ENCODE results near the gene PIM1. TPM values are rescaled to one million over a fixed set of nuclear protein-coding genes. Genes with fewer than 3 reads are reported as not detected.

PIM1 gene
- total RNA-seq, 2 donors from 2014 or later: 4.8 to 35.3 TPM

DNA sequence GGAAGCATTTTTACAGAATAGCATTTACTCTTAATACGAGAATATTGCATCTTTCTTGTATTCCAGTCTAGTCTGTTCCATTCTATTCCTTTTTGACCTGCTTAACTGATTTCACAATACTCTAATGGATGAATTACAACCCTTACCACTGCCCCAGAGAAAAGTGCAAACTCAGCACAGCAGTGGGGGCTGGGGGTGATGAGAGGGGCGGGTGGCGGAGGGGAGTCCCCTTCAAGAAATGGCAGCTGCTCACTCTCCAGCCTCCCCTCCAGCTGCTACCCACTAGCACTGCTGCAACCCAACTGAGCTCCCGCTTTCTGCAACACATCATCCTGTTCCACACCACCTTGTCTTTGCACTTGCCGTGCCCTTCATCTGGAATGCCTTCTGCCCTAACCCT is 30.1 kb downstream of the PIM1 start:
- H3K36me3 ChIP-seq: no peaks in the 10 kb centered on the region
- H3K4me3 ChIP-seq: no peak overlapping the region
- no peak overlapping the region for H3K27ac ChIP-seq
- TF ChIP-seq POLR2A (IDR thresholded peaks at IDR 0.05) (no peak), POLR2AphosphoS5 (IDR thresholded peaks at IDR 0.05) (no peak)
- TF ChIP-seq, protein P1, sequence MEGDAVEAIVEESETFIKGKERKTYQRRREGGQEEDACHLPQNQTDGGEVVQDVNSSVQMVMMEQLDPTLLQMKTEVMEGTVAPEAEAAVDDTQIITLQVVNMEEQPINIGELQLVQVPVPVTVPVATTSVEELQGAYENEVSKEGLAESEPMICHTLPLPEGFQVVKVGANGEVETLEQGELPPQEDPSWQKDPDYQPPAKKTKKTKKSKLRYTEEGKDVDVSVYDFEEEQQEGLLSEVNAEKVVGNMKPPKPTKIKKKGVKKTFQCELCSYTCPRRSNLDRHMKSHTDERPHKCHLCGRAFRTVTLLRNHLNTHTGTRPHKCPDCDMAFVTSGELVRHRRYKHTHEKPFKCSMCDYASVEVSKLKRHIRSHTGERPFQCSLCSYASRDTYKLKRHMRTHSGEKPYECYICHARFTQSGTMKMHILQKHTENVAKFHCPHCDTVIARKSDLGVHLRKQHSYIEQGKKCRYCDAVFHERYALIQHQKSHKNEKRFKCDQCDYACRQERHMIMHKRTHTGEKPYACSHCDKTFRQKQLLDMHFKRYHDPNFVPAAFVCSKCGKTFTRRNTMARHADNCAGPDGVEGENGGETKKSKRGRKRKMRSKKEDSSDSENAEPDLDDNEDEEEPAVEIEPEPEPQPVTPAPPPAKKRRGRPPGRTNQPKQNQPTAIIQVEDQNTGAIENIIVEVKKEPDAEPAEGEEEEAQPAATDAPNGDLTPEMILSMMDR (IDR thresholded peaks at IDR 0.05): no peak
- no peak for DNase-seq (ENCODE audit: low spot score)
- intact Hi-C loops (cut with DNase I): loop anchor here (10.0 kb wide), 2 partner anchors 145 to 435 kb away; no protein-coding TSS in a partner anchor
- WGBS: 66% methylated on average over 5 of the region's 5 CpGs
- H3K27me3 ChIP-seq (replicated peaks; ENCODE audit: insufficient read depth): no peaks in the 10 kb centered on the region
- H3K4me1 ChIP-seq (replicated peaks): no peaks in the 10 kb centered on the region
- no peaks in the 10 kb centered on the region for H3K9me3 ChIP-seq

GRCh38 chr6:37201726-37202125 is 31.8 kb downstream of the PIM1 start:
- DNase-seq (ENCODE audit: low spot score): no peak

DNA sequence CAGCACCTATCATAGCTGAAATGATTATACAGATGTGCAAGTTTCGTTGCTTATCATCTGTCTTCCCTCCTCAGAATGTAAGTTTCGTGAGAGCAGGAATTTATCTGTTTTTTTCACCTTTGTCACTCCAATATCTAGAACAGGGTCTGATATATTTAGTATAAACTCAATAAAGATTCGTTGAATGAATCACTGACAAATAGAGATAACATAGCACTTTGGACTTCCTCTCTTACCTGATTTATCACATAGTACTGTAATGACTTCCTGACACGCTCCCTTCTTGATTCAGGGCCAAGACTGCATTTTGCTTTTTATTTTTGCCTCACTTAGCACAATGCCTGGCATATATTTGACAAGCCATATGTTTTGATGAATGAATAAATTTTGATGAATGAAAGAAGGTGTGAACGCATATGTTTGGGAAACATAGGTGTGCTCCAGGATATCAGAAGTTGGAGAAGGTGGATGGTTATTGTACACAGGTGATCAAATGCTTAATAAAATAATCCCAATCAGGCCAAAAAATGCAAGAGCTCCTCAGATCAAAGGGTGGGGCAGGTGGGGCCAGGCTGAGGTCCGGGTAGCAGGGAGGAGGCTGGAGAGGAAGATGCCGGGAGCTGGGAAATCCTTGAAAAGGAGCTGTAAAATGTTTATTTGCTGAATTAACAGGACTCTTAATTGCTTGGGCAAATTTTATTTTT is 33.0 kb downstream of the PIM1 start:
- intact Hi-C loops (cut with DNase I): loop anchor here (10.0 kb wide), 2 partner anchors 148 to 438 kb away; no protein-coding TSS in a partner anchor
- Histone ChIP-seq H3K27me3 (replicated peaks; ENCODE audit: insufficient read depth) (no peaks in the 10 kb centered on the region), H3K4me1 (replicated peaks) (no peaks in the 10 kb centered on the region), H3K36me3 (no peaks in the 10 kb centered on the region), H3K27ac (no peak overlapping the region), H3K4me3 (no peak overlapping the region), H3K9me3 (no peaks in the 10 kb centered on the region)
- WGBS: 74% methylated on average over 7 of the region's 7 CpGs
- no peak for TF ChIP-seq POLR2AphosphoS5 (IDR thresholded peaks at IDR 0.05)
- TF ChIP-seq POLR2A (IDR thresholded peaks at IDR 0.05): no peak
- TF ChIP-seq, protein P1 (IDR thresholded peaks at IDR 0.05): no peak
- no peak for DNase-seq (ENCODE audit: low spot score)

More at GRCh38 chr6:37201726-37202125, 31.8 kb downstream of the PIM1 start:
- no peak for TF ChIP-seq POLR2AphosphoS5 (IDR thresholded peaks at IDR 0.05)
- TF ChIP-seq, protein P1 (IDR thresholded peaks at IDR 0.05): no peak
- no peak for TF ChIP-seq POLR2A (IDR thresholded peaks at IDR 0.05)
- intact Hi-C loops (cut with DNase I): loop anchor here (10.0 kb wide), 2 partner anchors 147 to 437 kb away; no protein-coding TSS in a partner anchor
- no peaks in the 10 kb centered on the region for H3K36me3 ChIP-seq
- 92% methylated on average over 1 of the region's 1 CpG for WGBS
- H3K9me3 ChIP-seq: no peaks in the 10 kb centered on the region
- no peaks in the 10 kb centered on the region for H3K4me1 ChIP-seq (replicated peaks)
- H3K27ac ChIP-seq: no peak overlapping the region
- H3K4me3 ChIP-seq: no peak overlapping the region
- no peaks in the 10 kb centered on the region for H3K27me3 ChIP-seq (replicated peaks; ENCODE audit: insufficient read depth)

GRCh38 chr6:37204014-37204751 is 34.2 kb downstream of the PIM1 start:
- no peak for DNase-seq (ENCODE audit: low spot score)
- Histone ChIP-seq H3K4me1 (replicated peaks) (no peaks in the 10 kb centered on the region), H3K27ac (no peak overlapping the region), H3K4me3 (no peak overlapping the region), H3K9me3 (no peaks in the 10 kb centered on the region), H3K36me3 (no peaks in the 10 kb centered on the region), H3K27me3 (replicated peaks; ENCODE audit: insufficient read depth) (no peaks in the 10 kb centered on the region)
- TF ChIP-seq, protein P1 (IDR thresholded peaks at IDR 0.05): no peak
- TF ChIP-seq POLR2AphosphoS5 (IDR thresholded peaks at IDR 0.05): no peak
- TF ChIP-seq POLR2A (IDR thresholded peaks at IDR 0.05): no peak
- intact Hi-C loops (cut with DNase I): loop anchor here (10.0 kb wide), 2 partner anchors 149 to 439 kb away; no protein-coding TSS in a partner anchor
- WGBS: 67% methylated on average over 7 of the region's 7 CpGs

Measured in prostate gland (tissue), 2 donors.